ENCODE measurements around the gene PNPLA1. TPM values are rescaled to one million over a fixed set of nuclear protein-coding genes. Genes with fewer than 3 reads are reported as not detected.

Gene PNPLA1
- total and polyA plus RNA-seq, 8 donors, result 0.38 to 2.2 (median 0.60) TPM; not detected in 4

- TF ChIP-seq EP300 (IDR thresholded peaks at IDR 0.05), result no peak
- no peak for TF ChIP-seq POLR2A (IDR thresholded peaks at IDR 0.05)
- no peak for TF ChIP-seq POLR2AphosphoS5 (IDR thresholded peaks at IDR 0.05)
- Histone ChIP-seq H3K36me3 (no peaks in the 10 kb centered on the region), H3K27me3 (peaks cover 6 to 43% (median 10%) of the 10 kb centered on the region in 3 donors), H3K27ac (no peak overlapping the region), H3K4me1 (peaks cover 0 to 3% (median under 1%) of the 10 kb centered on the region in 4 donors), H3K4me3 (no peak overlapping the region), H3K9me3 (no peaks in the 10 kb centered on the region)
- WGBS, 5 donors, result 33 to 72% (median 56%) methylated on average over 1 of the region's 1 CpG
- intact Hi-C loops (cut with DNase I; ENCODE audit: low total_unique reads), result no loop called here
- no peak for DNase-seq
Measured at GRCh38 chr6:36285797-36286196, 15.9 kb downstream of the PNPLA1 start.

GRCh38 chr6:36286858-36287257 is 17.0 kb downstream of the PNPLA1 start:
- Histone ChIP-seq H3K4me1 (peaks cover 0 to 3% (median 1%) of the 10 kb centered on the region in 4 donors), H3K27me3 (peaks cover 6 to 43% (median 10%) of the 10 kb centered on the region in 3 donors), H3K36me3 (no peaks in the 10 kb centered on the region), H3K9me3 (no peaks in the 10 kb centered on the region), H3K27ac (no peak overlapping the region), H3K4me3 (no peak overlapping the region)
- TF ChIP-seq EP300 (IDR thresholded peaks at IDR 0.05) (no peak), POLR2A (IDR thresholded peaks at IDR 0.05) (no peak), POLR2AphosphoS5 (IDR thresholded peaks at IDR 0.05) (no peak), CTCF (IDR thresholded peaks at IDR 0.05) (no peak)
- intact Hi-C loops (cut with DNase I; ENCODE audit: low total_unique reads), result no loop called here
- 65 to 80% (median 70%) methylated on average over 5 of the region's 5 CpGs for WGBS, 5 donors
- DNase-seq, result no peak

GRCh38 chr6:36289281-36289878 is 19.5 kb downstream of the PNPLA1 start:
- Histone ChIP-seq H3K4me1 (peaks cover 0 to 3% (median 1%) of the 10 kb centered on the region in 4 donors), H3K36me3 (no peaks in the 10 kb centered on the region), H3K4me3 (no peak overlapping the region), H3K27ac (no peak overlapping the region), H3K27me3 (peaks cover 6 to 33% (median 6%) of the 10 kb centered on the region in 3 donors), H3K9me3 (no peaks in the 10 kb centered on the region)
- TF ChIP-seq EP300 (IDR thresholded peaks at IDR 0.05) (no peak), POLR2A (IDR thresholded peaks at IDR 0.05) (no peak), CTCF (IDR thresholded peaks at IDR 0.05) (no peak), POLR2AphosphoS5 (IDR thresholded peaks at IDR 0.05) (no peak)
- no peak for DNase-seq
- 63 to 68% (median 67%) methylated on average over 7 of the region's 7 CpGs for WGBS, 5 donors
- intact Hi-C loops (cut with DNase I; ENCODE audit: low total_unique reads), result no loop called here

- 51 to 73% (median 64%) methylated on average over 22 to 23 of the region's 23 CpGs for WGBS, 5 donors
- TF ChIP-seq CTCF (IDR thresholded peaks at IDR 0.05) (no peak), EP300 (IDR thresholded peaks at IDR 0.05) (no peak), POLR2A (IDR thresholded peaks at IDR 0.05) (no peak), POLR2AphosphoS5 (IDR thresholded peaks at IDR 0.05) (no peak)
- no peaks in the 10 kb centered on the region for H3K9me3 ChIP-seq
Measured at GRCh38 chr6:36290668-36291620, 21.1 kb downstream of the PNPLA1 start.

More at GRCh38 chr6:36290668-36291620, 21.1 kb downstream of the PNPLA1 start:
- peaks cover 0 to 17% (median 0%) of the 10 kb centered on the region in 3 donors for H3K27me3 ChIP-seq
- H3K4me1 ChIP-seq, result peaks cover 0 to 3% (median 0%) of the 10 kb centered on the region in 4 donors
- intact Hi-C loops (cut with DNase I; ENCODE audit: low total_unique reads), result no loop called here
- no peak for DNase-seq
- no peak overlapping the region for H3K4me3 ChIP-seq
- H3K36me3 ChIP-seq, result no peaks in the 10 kb centered on the region
- peak overlapping the region in 2 of 5 donors; percentile 8 to 35 for H3K27ac ChIP-seq

Measured in stomach (tissue), 9 donors.